ENCODE data around the gene MED25. TPM values are rescaled to one million over a fixed set of nuclear protein-coding genes. Genes with fewer than 3 reads are reported as not detected.

The MED25 gene
- total and polyA plus RNA-seq, 4 experiments from 2014 or later = 10.7 to 48.8 (median 32.4) TPM

- no peak for DNase-seq
- peaks cover 14 to 63% of the 10 kb centered on the region in 2 donors for H3K36me3 Mint-ChIP-seq
- CTCF ChIA-PET (ENCODE audit: partially characterized antibody) = no interaction called here
- Histone ChIP-seq H3K9me3 (ENCODE audit: control insufficient read depth in 1 of 2, low read length in 2 of 2) (no peaks in the 10 kb centered on the region), H3K27me3 (ENCODE audit: insufficient read depth, low read length) (no peaks in the 10 kb centered on the region), H3K36me3 (ENCODE audit: insufficient read depth, low read length) (peaks cover 54% of the 10 kb centered on the region), H3K27ac (ENCODE audit: low read depth, low read length) (no peak overlapping the region), H3K4me3 (ENCODE audit: low read length in 2 of 2) (no peak overlapping the region), H3K4me1 (ENCODE audit: insufficient read depth, low read length) (no peaks in the 10 kb centered on the region)
- H3K4me1 Mint-ChIP-seq = peaks cover 0 to 3% (median 0%) of the 10 kb centered on the region in 4 donors
- H3K27ac Mint-ChIP-seq = no peak overlapping the region
- intact Hi-C loops (cut with micrococcal nuclease) = no loop called here
- no peak overlapping the region for H3K4me3 Mint-ChIP-seq
- POLR2A ChIA-PET (ENCODE audit: partially characterized antibody) = no interaction called here
- no peaks in the 10 kb centered on the region for H3K27me3 Mint-ChIP-seq
- peaks cover 0 to 1% (median 0%) of the 10 kb centered on the region in 8 donors for H3K9me3 Mint-ChIP-seq
Observed at GRCh38 chr19:49798574-49798973, 19.5 kb upstream of the MED25 start.

- DNase-seq = no peak
- H3K36me3 Mint-ChIP-seq = peaks cover 16 to 62% of the 10 kb centered on the region in 2 donors
- H3K4me1 ChIP-seq (ENCODE audit: insufficient read depth, low read length) = no peaks in the 10 kb centered on the region
- intact Hi-C loops (cut with micrococcal nuclease) = no loop called here
- no peak overlapping the region for H3K4me3 ChIP-seq (ENCODE audit: low read length in 2 of 2)
- no peak overlapping the region for H3K27ac Mint-ChIP-seq
- no peaks in the 10 kb centered on the region for H3K27me3 Mint-ChIP-seq
- H3K4me3 Mint-ChIP-seq = no peak overlapping the region
- ChIA-PET CTCF (ENCODE audit: partially characterized antibody) (no interaction called here), POLR2A (ENCODE audit: partially characterized antibody) (no interaction called here)
- peaks cover 0 to 3% (median 0%) of the 10 kb centered on the region in 4 donors for H3K4me1 Mint-ChIP-seq
- peaks cover 0 to 1% (median 0%) of the 10 kb centered on the region in 8 donors for H3K9me3 Mint-ChIP-seq
- no peaks in the 10 kb centered on the region for H3K9me3 ChIP-seq (ENCODE audit: control insufficient read depth in 1 of 2, low read length in 2 of 2)
- no peak overlapping the region for H3K27ac ChIP-seq (ENCODE audit: low read depth, low read length)
- peaks cover 55% of the 10 kb centered on the region for H3K36me3 ChIP-seq (ENCODE audit: insufficient read depth, low read length)
- H3K27me3 ChIP-seq (ENCODE audit: insufficient read depth, low read length) = no peaks in the 10 kb centered on the region
Observed at GRCh38 chr19:49799271-49799797, 18.8 kb upstream of the MED25 start.

- peaks cover 14 to 60% of the 10 kb centered on the region in 2 donors for H3K36me3 Mint-ChIP-seq
- no peak for DNase-seq
- Histone ChIP-seq H3K4me3 (ENCODE audit: low read length in 2 of 2) (no peak overlapping the region), H3K27ac (ENCODE audit: low read depth, low read length) (no peak overlapping the region), H3K27me3 (ENCODE audit: insufficient read depth, low read length) (no peaks in the 10 kb centered on the region), H3K36me3 (ENCODE audit: insufficient read depth, low read length) (peaks cover 53% of the 10 kb centered on the region), H3K9me3 (ENCODE audit: control insufficient read depth in 1 of 2, low read length in 2 of 2) (no peaks in the 10 kb centered on the region), H3K4me1 (ENCODE audit: insufficient read depth, low read length) (no peaks in the 10 kb centered on the region)
- H3K9me3 Mint-ChIP-seq = peaks cover 0 to 1% (median 0%) of the 10 kb centered on the region in 8 donors
- no peak overlapping the region for H3K27ac Mint-ChIP-seq
- intact Hi-C loops (cut with micrococcal nuclease) = no loop called here
- ChIA-PET POLR2A (ENCODE audit: partially characterized antibody) (no interaction called here), CTCF (ENCODE audit: partially characterized antibody) (no interaction called here)
- peaks cover 0 to 3% (median 0%) of the 10 kb centered on the region in 4 donors for H3K4me1 Mint-ChIP-seq
- no peaks in the 10 kb centered on the region for H3K27me3 Mint-ChIP-seq
- H3K4me3 Mint-ChIP-seq = no peak overlapping the region
Observed at GRCh38 chr19:49799798-49800376, 18.2 kb upstream of the MED25 start.

- Histone ChIP-seq H3K27me3 (ENCODE audit: insufficient read depth, low read length) (no peaks in the 10 kb centered on the region), H3K27ac (ENCODE audit: low read depth, low read length) (no peak overlapping the region), H3K9me3 (ENCODE audit: control insufficient read depth in 1 of 2, low read length in 2 of 2) (no peaks in the 10 kb centered on the region), H3K4me3 (ENCODE audit: low read length in 2 of 2) (no peak overlapping the region), H3K36me3 (ENCODE audit: insufficient read depth, low read length) (peaks cover 49% of the 10 kb centered on the region), H3K4me1 (ENCODE audit: insufficient read depth, low read length) (no peaks in the 10 kb centered on the region)
- peaks cover 0 to 3% (median 0%) of the 10 kb centered on the region in 4 donors for H3K4me1 Mint-ChIP-seq
- DNase-seq = no peak
- POLR2A ChIA-PET (ENCODE audit: partially characterized antibody) = interaction anchor here (1.3 kb wide), 1 partner anchor 13 kb away, joined by 4 read pairs; the partner anchor contains the start of gene FUZ
- intact Hi-C loops (cut with micrococcal nuclease) = no loop called here
- H3K4me3 Mint-ChIP-seq = no peak overlapping the region
- peak overlapping the region in 1 of 7 donors; percentile 71 for H3K27ac Mint-ChIP-seq
- no peaks in the 10 kb centered on the region for H3K27me3 Mint-ChIP-seq
- peaks cover 12 to 51% of the 10 kb centered on the region in 2 donors for H3K36me3 Mint-ChIP-seq
- CTCF ChIA-PET (ENCODE audit: partially characterized antibody) = interaction anchor here (1.0 kb wide), 1 partner anchor 11 kb away, joined by 3 read pairs; no protein-coding TSS in a partner anchor
- peaks cover 0 to 1% (median 0%) of the 10 kb centered on the region in 8 donors for H3K9me3 Mint-ChIP-seq
Observed at GRCh38 chr19:49800771-49801170, 17.3 kb upstream of the MED25 start.

GRCh38 chr19:49801401-49801888 lies 16.6 kb upstream of the MED25 start:
- CTCF ChIA-PET (ENCODE audit: partially characterized antibody) = interaction anchor here (1.0 kb wide), 1 partner anchor 12 kb away, joined by 3 read pairs; no protein-coding TSS in a partner anchor
- peaks cover 15 to 49% of the 10 kb centered on the region in 2 donors for H3K36me3 Mint-ChIP-seq
- H3K36me3 ChIP-seq (ENCODE audit: insufficient read depth, low read length) = peaks cover 42% of the 10 kb centered on the region

GRCh38 chr19:49801966-49802661 lies 16.0 kb upstream of the MED25 start:
- CTCF ChIA-PET (ENCODE audit: partially characterized antibody) = no interaction called here
- Histone ChIP-seq H3K27me3 (ENCODE audit: insufficient read depth, low read length) (no peaks in the 10 kb centered on the region), H3K36me3 (ENCODE audit: insufficient read depth, low read length) (peaks cover 35% of the 10 kb centered on the region), H3K4me3 (ENCODE audit: low read length in 2 of 2) (no peak overlapping the region), H3K4me1 (ENCODE audit: insufficient read depth, low read length) (no peaks in the 10 kb centered on the region), H3K27ac (ENCODE audit: low read depth, low read length) (no peak overlapping the region), H3K9me3 (ENCODE audit: control insufficient read depth in 1 of 2, low read length in 2 of 2) (no peaks in the 10 kb centered on the region)
- no peak for DNase-seq
- H3K27ac Mint-ChIP-seq = peak overlapping the region in 1 of 7 donors; percentile 57
- peaks cover 12 to 42% of the 10 kb centered on the region in 2 donors for H3K36me3 Mint-ChIP-seq
- H3K4me1 Mint-ChIP-seq = no peaks in the 10 kb centered on the region
- H3K9me3 Mint-ChIP-seq = peaks cover 0 to 1% (median 0%) of the 10 kb centered on the region in 8 donors
- H3K4me3 Mint-ChIP-seq = no peak overlapping the region
- no peaks in the 10 kb centered on the region for H3K27me3 Mint-ChIP-seq
- intact Hi-C loops (cut with micrococcal nuclease) = no loop called here
- POLR2A ChIA-PET (ENCODE audit: partially characterized antibody) = interaction anchor here (1.3 kb wide), 1 partner anchor 11 kb away, joined by 4 read pairs; the partner anchor contains the start of gene FUZ

More at GRCh38 chr19:49801401-49801888, 16.6 kb upstream of the MED25 start:
- H3K27ac ChIP-seq (ENCODE audit: low read depth, low read length) = no peak overlapping the region
- no peak overlapping the region for H3K4me3 ChIP-seq (ENCODE audit: low read length in 2 of 2)
- Mint-ChIP-seq H3K9me3 (peaks cover 0 to 1% (median 0%) of the 10 kb centered on the region in 8 donors), H3K4me3 (no peak overlapping the region), H3K27me3 (no peaks in the 10 kb centered on the region), H3K4me1 (peaks cover 0 to 3% (median 0%) of the 10 kb centered on the region in 4 donors), H3K27ac (peak overlapping the region in 1 of 7 donors; percentile 77)
- intact Hi-C loops (cut with micrococcal nuclease) = no loop called here
- POLR2A ChIA-PET (ENCODE audit: partially characterized antibody) = interaction anchor here (1.3 kb wide), 1 partner anchor 12 kb away, joined by 4 read pairs; the partner anchor contains the start of gene FUZ
- no peaks in the 10 kb centered on the region for H3K4me1 ChIP-seq (ENCODE audit: insufficient read depth, low read length)
- H3K9me3 ChIP-seq (ENCODE audit: control insufficient read depth in 1 of 2, low read length in 2 of 2) = no peaks in the 10 kb centered on the region
- no peak for DNase-seq
- H3K27me3 ChIP-seq (ENCODE audit: insufficient read depth, low read length) = no peaks in the 10 kb centered on the region

Data from CD4-positive, alpha-beta memory T cell (primary cell).